ENCODE data around the gene PRKN. TPM values are rescaled to one million over a fixed set of nuclear protein-coding genes. Genes with fewer than 3 reads are reported as not detected.
A peak's percentile ranks its signal among the peaks of the same experiment; 100 is the strongest.

Gene PRKN
- total and polyA plus RNA-seq, 9 of the 15 experiments (the other 6 are each of a cell fraction or from before 2014, with no cell fraction given), result 0.03 to 0.96 (median 0.15) TPM; not detected in 2

DNA sequence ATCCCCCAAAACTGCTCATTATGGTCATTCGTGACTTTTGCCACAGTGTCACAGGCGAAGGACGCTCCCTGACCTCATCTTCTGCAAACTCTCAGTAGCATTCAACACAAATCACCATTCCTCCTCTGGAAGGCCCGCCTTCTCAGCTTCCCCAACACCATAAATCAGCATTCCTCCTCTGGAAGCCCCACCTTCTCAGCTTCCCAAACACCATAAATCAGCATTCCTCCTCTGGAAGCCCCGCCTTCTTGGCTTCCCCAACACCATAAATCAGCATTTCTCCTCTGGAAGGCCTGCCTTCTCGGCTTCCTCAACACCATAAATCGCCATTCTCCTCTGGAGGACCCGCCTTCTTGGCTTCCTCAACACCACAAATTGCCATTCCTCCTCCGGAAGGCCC, 1165.7 kb downstream of the PRKN start:
- BruUV-seq (replicated peaks), result no TSS peak
- CTCF ChIA-PET (ENCODE audit: low intra/inter-chr PET ratio), result no interaction called here
- H2AFZ ChIP-seq (ENCODE audit: low read depth, low read length), result no peak overlapping the region
- no peaks in the 10 kb centered on the region for H4K20me1 ChIP-seq (replicated peaks; ENCODE audit: control insufficient read depth, insufficient read depth, low read length)
- H3K4me2 ChIP-seq (ENCODE audit: insufficient read depth, low read length), result no peak overlapping the region
- in situ Hi-C loops (cut with MboI) (no loop called here), intact Hi-C loops (cut with micrococcal nuclease) (no loop called here)
- no peaks in the 10 kb centered on the region for H3K36me3 ChIP-seq (ENCODE audit: control insufficient read depth, insufficient read depth, low read length)
- no peak overlapping the region for H3K27ac ChIP-seq (ENCODE audit: extremely low read depth, low read depth, low read length)
- no peaks in the 10 kb centered on the region for H3K79me2 ChIP-seq (ENCODE audit: control insufficient read depth, insufficient read depth, low read length)
- POLR2A ChIA-PET, result interaction anchor here (0.5 kb wide), 1 partner anchor 70 kb away, joined by 3 read pairs; no protein-coding TSS in a partner anchor
- FAIRE-seq, result no peak
- H3K27me3 ChIP-seq (ENCODE audit: control insufficient read depth in 2 of 2, insufficient read depth in 2 of 2, low read length in 2 of 2), result 0 out of 5 replicates have a peak, but pooled peaks cover 0 to 8% of the 10 kb centered on the region in 2 experiments
- no peaks in the 10 kb centered on the region for H3K9me1 ChIP-seq (ENCODE audit: control insufficient read depth, insufficient read depth, low read length)
- no peaks in the 10 kb centered on the region for H3K4me1 ChIP-seq (replicated peaks in 1 of 2; ENCODE audit: control insufficient read depth in 2 of 2, insufficient read depth in 2 of 2, low read length in 2 of 2)
- no peak overlapping the region for H3K4me3 ChIP-seq
- DNase-seq (ENCODE audit: extremely low read depth in 1 of 4, low spot score in 3 of 4), result no peak
- H3K9ac ChIP-seq (ENCODE audit: insufficient read depth in 1 of 2, low read depth in 2 of 2, low read length in 2 of 2), result no peak overlapping the region
- no peak for ATAC-seq
- 1% methylated on average over 9 of the region's 9 CpGs for WGBS (ENCODE audit: insufficient coverage, low coverage, missing lambda C conversion rate)
- H3K9me3 ChIP-seq (replicated peaks; ENCODE audit: control insufficient read depth, insufficient read depth, low read depth, low read length), result no peaks in the 10 kb centered on the region
- no peak for TF ChIP-seq TARDBP (IDR thresholded peaks at IDR 0.05)
- no peak for TF ChIP-seq AFF1 (IDR thresholded peaks at IDR 0.05; ENCODE audit: low read depth in 1 of 2, partially characterized antibody in 2 of 2)
- TF ChIP-seq MAFF (IDR thresholded peaks at IDR 0.05; ENCODE audit: low read length), result no peak
- TF ChIP-seq, protein P1, sequence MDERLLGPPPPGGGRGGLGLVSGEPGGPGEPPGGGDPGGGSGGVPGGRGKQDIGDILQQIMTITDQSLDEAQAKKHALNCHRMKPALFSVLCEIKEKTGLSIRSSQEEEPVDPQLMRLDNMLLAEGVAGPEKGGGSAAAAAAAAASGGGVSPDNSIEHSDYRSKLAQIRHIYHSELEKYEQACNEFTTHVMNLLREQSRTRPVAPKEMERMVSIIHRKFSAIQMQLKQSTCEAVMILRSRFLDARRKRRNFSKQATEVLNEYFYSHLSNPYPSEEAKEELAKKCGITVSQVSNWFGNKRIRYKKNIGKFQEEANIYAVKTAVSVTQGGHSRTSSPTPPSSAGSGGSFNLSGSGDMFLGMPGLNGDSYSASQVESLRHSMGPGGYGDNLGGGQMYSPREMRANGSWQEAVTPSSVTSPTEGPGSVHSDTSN (CRISPR knock-in tag; IDR thresholded peaks at IDR 0.05; ENCODE audit: low read depth), result no peak
- TF ChIP-seq, protein P1 (tag; conservative IDR thresholded peaks at IDR 0.05; ENCODE audit: low read depth), result 0 out of 2 replicates have a peak, but pooled peaks have one; percentile 15
- TF ChIP-seq RBM17 (IDR thresholded peaks at IDR 0.05; ENCODE audit: borderline replicate concordance, low read depth, low read length), result no peak
- TF ChIP-seq, protein P2, sequence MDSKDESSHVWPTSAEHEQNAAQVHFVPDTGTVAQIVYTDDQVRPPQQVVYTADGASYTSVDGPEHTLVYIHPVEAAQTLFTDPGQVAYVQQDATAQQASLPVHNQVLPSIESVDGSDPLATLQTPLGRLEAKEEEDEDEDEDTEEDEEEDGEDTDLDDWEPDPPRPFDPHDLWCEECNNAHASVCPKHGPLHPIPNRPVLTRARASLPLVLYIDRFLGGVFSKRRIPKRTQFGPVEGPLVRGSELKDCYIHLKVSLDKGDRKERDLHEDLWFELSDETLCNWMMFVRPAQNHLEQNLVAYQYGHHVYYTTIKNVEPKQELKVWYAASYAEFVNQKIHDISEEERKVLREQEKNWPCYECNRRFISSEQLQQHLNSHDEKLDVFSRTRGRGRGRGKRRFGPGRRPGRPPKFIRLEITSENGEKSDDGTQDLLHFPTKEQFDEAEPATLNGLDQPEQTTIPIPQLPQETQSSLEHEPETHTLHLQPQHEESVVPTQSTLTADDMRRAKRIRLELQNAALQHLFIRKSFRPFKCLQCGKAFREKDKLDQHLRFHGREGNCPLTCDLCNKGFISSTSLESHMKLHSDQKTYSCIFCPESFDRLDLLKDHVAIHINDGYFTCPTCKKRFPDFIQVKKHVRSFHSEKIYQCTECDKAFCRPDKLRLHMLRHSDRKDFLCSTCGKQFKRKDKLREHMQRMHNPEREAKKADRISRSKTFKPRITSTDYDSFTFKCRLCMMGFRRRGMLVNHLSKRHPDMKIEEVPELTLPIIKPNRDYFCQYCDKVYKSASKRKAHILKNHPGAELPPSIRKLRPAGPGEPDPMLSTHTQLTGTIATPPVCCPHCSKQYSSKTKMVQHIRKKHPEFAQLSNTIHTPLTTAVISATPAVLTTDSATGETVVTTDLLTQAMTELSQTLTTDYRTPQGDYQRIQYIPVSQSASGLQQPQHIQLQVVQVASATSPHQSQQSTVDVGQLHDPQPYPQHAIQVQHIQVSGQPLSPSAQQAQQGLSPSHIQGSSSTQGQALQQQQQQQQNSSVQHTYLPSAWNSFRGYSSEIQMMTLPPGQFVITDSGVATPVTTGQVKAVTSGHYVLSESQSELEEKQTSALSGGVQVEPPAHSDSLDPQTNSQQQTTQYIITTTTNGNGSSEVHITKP (IDR thresholded peaks at IDR 0.05; ENCODE audit: partially characterized antibody), result no peak
- TF ChIP-seq E2F1 (CRISPR knock-in tag; IDR thresholded peaks at IDR 0.05), result no peak
- no peak for TF ChIP-seq SIN3A (IDR thresholded peaks at IDR 0.05; ENCODE audit: borderline replicate concordance in 2 of 2, control insufficient read depth in 1 of 2, low read depth in 2 of 2, low read length in 2 of 2)
